Endothelial cell of umbilical vein (primary cell): ENCODE measurements around the gene B4GALT5. TPM values are rescaled to one million over a fixed set of nuclear protein-coding genes. Genes with fewer than 3 reads are reported as not detected.

ENCODE experiments used
- BruUV-seq: library from RNA; stranded (reverse); fragments of 400-500 nt; replicated peaks from 2 replicates; lab custom pipeline; 2021; lab: Mats Ljungman, UMichigan
- CTCF ChIA-PET: fragments of 300-600, 350-600 bp; sonication (Branson Sonifier 250); formaldehyde crosslinking; loops from one replicate; lab custom pipeline; 2021; ENCODE audit warnings: antibody characterized with exemption, inconsistent platforms; lab: Charles Lee
- POLR2A ChIA-PET: fragments of 300-600, 350-600 bp; sonication (Branson Sonifier 250); formaldehyde crosslinking; loops from one replicate; lab custom pipeline; 2021; ENCODE audit warnings: antibody characterized with exemption, inconsistent platforms; lab: Charles Lee
- DNase-seq: peaks from one replicate; pipeline ENCODE4 v3.0.0-alpha.2; 2011; ENCODE audit warnings: low read depth, low spot score
- FAIRE-seq: peaks from 2 replicates; lab custom pipeline; 2011; peaks lifted over from hg19 to GRCh38; lab: Jason Lieb, UNC
- H2AFZ ChIP-seq: 2 replicates; pipeline ENCODE4 v1.6.0; 2012; ENCODE audit warnings: low read depth, low read length, control low read depth, inconsistent platforms
- H3K27ac ChIP-seq: 2 replicates; pipeline ENCODE4 v1.5.1; 2011; ENCODE audit warnings: low read depth, mild to moderate bottlenecking, control low read depth, low read length, moderate library complexity; ENCODE audit not compliant: insufficient read depth
- H3K27me3 ChIP-seq, 2 experiments: 2 replicates each; pipeline versions ENCODE4 v1.6.0 to v1.6.1; 2011; ENCODE audit warnings: low read length in 2 of 2, mixed read lengths in 1 of 2; ENCODE audit not compliant: control insufficient read depth in 2 of 2, insufficient read depth in 2 of 2
- H3K36me3 ChIP-seq, 2 experiments: 2 replicates in 1 of 2; 3 replicates in 1 of 2; pipeline ENCODE4 v1.5.1; 2011; ENCODE audit warnings: low read length in 2 of 2, mild to moderate bottlenecking in 1 of 2, moderate library complexity in 1 of 2; ENCODE audit not compliant: control insufficient read depth in 2 of 2, insufficient read depth in 2 of 2; ENCODE audit errors: extremely low read depth in 1 of 2
- H3K4me1 ChIP-seq: 3 replicates; pipeline ENCODE4 v1.5.1; 2011; ENCODE audit warnings: mild to moderate bottlenecking, low read length; ENCODE audit not compliant: control insufficient read depth, insufficient read depth; ENCODE audit errors: extremely low read depth
- H3K4me2 ChIP-seq: 2 replicates; pipeline ENCODE4 v1.6.1; 2011; ENCODE audit warnings: low read length, control low read depth, mixed read lengths; ENCODE audit not compliant: insufficient read depth
- H3K4me3 ChIP-seq, 3 experiments: fragments of 200-600 bp in 1 of 3; sonication (generic), shearing (Covaris generic) in 1 of 3; replicated peaks in 1 of 3; 2 replicates each; pipeline ENCODE4 v1.5.1; 2011 to 2016; ENCODE audit warnings: control low read depth in 3 of 3, low read length in 3 of 3, mild to moderate bottlenecking in 2 of 3, inconsistent platforms in 1 of 3, low read depth in 1 of 3, moderate library complexity in 1 of 3; ENCODE audit not compliant: insufficient read depth in 1 of 3
- H3K79me2 ChIP-seq: 2 replicates; pipeline ENCODE4 v1.6.0; 2012; ENCODE audit warnings: low read length, inconsistent platforms; ENCODE audit not compliant: control insufficient read depth, insufficient read depth
- H3K9ac ChIP-seq: replicated peaks from 2 replicates; pipeline ENCODE3; 2011; ENCODE audit warnings: low read length, control low read depth; ENCODE audit not compliant: insufficient read depth; ENCODE audit errors: extremely low read depth
- H3K9me1 ChIP-seq: replicated peaks from 3 replicates; pipeline ENCODE4 v1.6.0; 2011; ENCODE audit warnings: mild to moderate bottlenecking, low read length; ENCODE audit not compliant: control insufficient read depth, insufficient read depth; ENCODE audit errors: extremely low read depth
- H3K9me3 ChIP-seq: replicated peaks from 2 replicates; pipeline ENCODE4 v1.5.1; 2012; ENCODE audit warnings: low read length, inconsistent platforms; ENCODE audit not compliant: control insufficient read depth, insufficient read depth
- H4K20me1 ChIP-seq: replicated peaks from 2 replicates; pipeline ENCODE3; 2011; ENCODE audit warnings: mild to moderate bottlenecking, low read length; ENCODE audit not compliant: control insufficient read depth, insufficient read depth; ENCODE audit errors: extremely low read depth
- EZH2 ChIP-seq: IDR thresholded peaks from 2 replicates; pipeline ENCODE4 v1.6.1; 2012; ENCODE audit warnings: borderline replicate concordance, low read depth, mild to moderate bottlenecking, moderate library complexity, low read length, inconsistent platforms; ENCODE audit not compliant: severe bottlenecking
- FOS ChIP-seq: IDR thresholded peaks from 2 replicates; pipeline ENCODE4 v1.6.1; 2011; ENCODE audit warnings: mild to moderate bottlenecking, low read length, moderate library complexity, borderline replicate concordance; ENCODE audit not compliant: insufficient read depth
- GATA2 ChIP-seq: IDR thresholded peaks from 2 replicates; pipeline ENCODE4 v1.7.0; 2011; ENCODE audit warnings: low read depth, mild to moderate bottlenecking, moderate library complexity, mixed read lengths, low read length; ENCODE audit not compliant: insufficient read length, insufficient read depth
- JUN ChIP-seq: IDR thresholded peaks from 2 replicates; pipeline ENCODE4 v1.6.1; 2011; ENCODE audit warnings: borderline replicate concordance, low read depth; ENCODE audit not compliant: insufficient read length, insufficient read depth
- MYC ChIP-seq: IDR thresholded peaks from one replicate; pipeline ENCODE4 v1.6.1; 2011; ENCODE audit warnings: mild to moderate bottlenecking, low read depth, low read length
- POLR2A ChIP-seq: IDR thresholded peaks from 2 replicates; pipeline ENCODE4 v1.6.1; 2012; ENCODE audit warnings: low read depth, mild to moderate bottlenecking, control low read depth, low read length
- POLR2AphosphoS5 ChIP-seq: IDR thresholded peaks from 2 replicates; pipeline ENCODE4 v1.6.1; 2012; ENCODE audit warnings: low read depth, mild to moderate bottlenecking, control low read depth, low read length, moderate library complexity; ENCODE audit not compliant: insufficient read depth
- dilution Hi-C: fragments of 300-500 bp; cut with MboI; formaldehyde crosslinking; loops from one replicate; pipeline ENCODE4 v1.15.0; 2019; ENCODE audit warnings: low sequenced_read_pairs; ENCODE audit not compliant: extremely low pct_ligation_motif_present
- intact Hi-C: fragments of 100-400 bp; cut with micrococcal nuclease; formaldehyde crosslinking; loops from one replicate; pipeline ENCODE4 v1.10.0; 2022
- polyA plus RNA-seq, 4 experiments: library from polyadenylated mRNA; depleted of rRNA in 3 of 4; stranded (reverse) in 3 of 4; unstranded in 1 of 4; fragments of >200 nt; gene quantifications; 2 replicates each; pipeline versions ENCODE4 v1.2.1 to v1.2.3, GENCODE V29; 2011 to 2012; ENCODE audit warnings: missing spikeins in 1 of 4
- total RNA-seq: library from RNA; stranded (reverse); gene quantifications from 2 replicates; pipeline ENCODE4 v1.2.3, GENCODE V29; 2021
- TF ChIP-seq, protein P1 (sequence below): IDR thresholded peaks from 2 replicates; pipeline ENCODE4 v1.6.1; 2011; ENCODE audit not compliant: insufficient read depth, insufficient read length
- TF ChIP-seq, protein P2 (sequence below), 2 donors: IDR thresholded peaks; 1 replicate in 1 of 2; 2 replicates in 1 of 2; pipeline ENCODE4 v1.5.1; 2011; ENCODE audit warnings: low read length in 2 of 2, mild to moderate bottlenecking in 2 of 2, moderate library complexity in 2 of 2, control low read depth in 1 of 2, inconsistent platforms in 1 of 2, low read depth in 1 of 2; ENCODE audit not compliant: insufficient read depth in 1 of 2; ENCODE audit errors: extremely low read depth in 1 of 2

The B4GALT5 gene
- total and polyA plus RNA-seq, 2 donors (not counting 3 experiments of a cell fraction or from before 2014, with no cell fraction given): 54.4 to 70.1 TPM

DNA sequence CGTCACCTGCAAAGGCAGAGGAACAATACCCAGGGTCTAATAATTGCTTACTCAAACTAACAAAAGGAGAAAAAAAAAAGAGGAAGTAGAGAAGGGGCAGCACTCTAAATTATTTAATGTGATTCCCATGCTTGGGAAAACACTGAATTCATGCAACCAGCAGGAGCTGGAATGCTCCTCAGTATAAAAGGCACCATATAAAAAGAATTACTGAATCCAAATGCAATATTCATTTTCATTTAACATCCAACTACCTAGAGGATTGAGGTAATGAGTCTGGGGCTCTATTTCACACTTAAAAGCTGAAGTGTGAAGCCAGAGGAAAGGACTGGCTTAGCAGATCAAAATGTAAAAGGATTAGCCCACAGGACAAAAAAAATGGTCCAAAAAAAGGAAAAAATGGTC, 8.7 kb downstream of the B4GALT5 start:
- dilution Hi-C loops (no loop called here), intact Hi-C loops (no loop called here)
- no peak for TF ChIP-seq GATA2
- TF ChIP-seq JUN: no peak
- TF ChIP-seq, protein P1, sequence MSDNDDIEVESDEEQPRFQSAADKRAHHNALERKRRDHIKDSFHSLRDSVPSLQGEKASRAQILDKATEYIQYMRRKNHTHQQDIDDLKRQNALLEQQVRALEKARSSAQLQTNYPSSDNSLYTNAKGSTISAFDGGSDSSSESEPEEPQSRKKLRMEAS: no peak
- TF ChIP-seq POLR2A: no peak
- TF ChIP-seq FOS: no peak
- TF ChIP-seq MYC: no peak
- TF ChIP-seq, protein P2, sequence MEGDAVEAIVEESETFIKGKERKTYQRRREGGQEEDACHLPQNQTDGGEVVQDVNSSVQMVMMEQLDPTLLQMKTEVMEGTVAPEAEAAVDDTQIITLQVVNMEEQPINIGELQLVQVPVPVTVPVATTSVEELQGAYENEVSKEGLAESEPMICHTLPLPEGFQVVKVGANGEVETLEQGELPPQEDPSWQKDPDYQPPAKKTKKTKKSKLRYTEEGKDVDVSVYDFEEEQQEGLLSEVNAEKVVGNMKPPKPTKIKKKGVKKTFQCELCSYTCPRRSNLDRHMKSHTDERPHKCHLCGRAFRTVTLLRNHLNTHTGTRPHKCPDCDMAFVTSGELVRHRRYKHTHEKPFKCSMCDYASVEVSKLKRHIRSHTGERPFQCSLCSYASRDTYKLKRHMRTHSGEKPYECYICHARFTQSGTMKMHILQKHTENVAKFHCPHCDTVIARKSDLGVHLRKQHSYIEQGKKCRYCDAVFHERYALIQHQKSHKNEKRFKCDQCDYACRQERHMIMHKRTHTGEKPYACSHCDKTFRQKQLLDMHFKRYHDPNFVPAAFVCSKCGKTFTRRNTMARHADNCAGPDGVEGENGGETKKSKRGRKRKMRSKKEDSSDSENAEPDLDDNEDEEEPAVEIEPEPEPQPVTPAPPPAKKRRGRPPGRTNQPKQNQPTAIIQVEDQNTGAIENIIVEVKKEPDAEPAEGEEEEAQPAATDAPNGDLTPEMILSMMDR (IDR thresholded peaks at IDR 0.05; ENCODE audit: extremely low read depth in 1 of 2, insufficient read depth in 1 of 2, low read depth in 1 of 2, low read length in 2 of 2): no peak
- no peak for TF ChIP-seq EZH2
- TF ChIP-seq POLR2AphosphoS5: no peak
- Histone ChIP-seq H3K27ac (no peak overlapping the region), H4K20me1 (peaks cover 7% of the 10 kb centered on the region), H3K27me3 (no peaks in the 10 kb centered on the region), H3K9ac (no peak overlapping the region), H3K4me3 (no peak overlapping the region), H3K79me2 (peaks cover 94% of the 10 kb centered on the region), H3K4me1 (peaks cover 34% of the 10 kb centered on the region), H3K4me2 (no peak overlapping the region), H3K36me3 (no peaks in the 10 kb centered on the region), H3K9me1 (no peaks in the 10 kb centered on the region), H3K9me3 (no peaks in the 10 kb centered on the region), H2AFZ (no peak overlapping the region)
- POLR2A ChIA-PET: no interaction called here
- no TSS peak for BruUV-seq
- DNase-seq (no peak), FAIRE-seq (no peak)
- CTCF ChIA-PET: no interaction called here
